ENCODE results near the gene RASD1.

RASD1 gene

GRCh38 chr17:17497065-17497844, 1.1 kb upstream of the RASD1 start:
- Histone ChIP-seq H3K79me2 (ENCODE audit: control insufficient read depth, low read length) (no peaks in the 10 kb centered on the region), H3K36me3 (ENCODE audit: control insufficient read depth, low read length) (peaks cover 4% of the 10 kb centered on the region; the same call in 1 of the 2 replicates), H3K9me3 (ENCODE audit: control insufficient read depth, insufficient read depth, low read length) (no peaks in the 10 kb centered on the region), H3K4me3 (ENCODE audit: low read length) (peak overlapping the region; percentile 73), H3K9me2 (replicated peaks; ENCODE audit: control insufficient read depth, low read length) (no peaks in the 10 kb centered on the region), H4K20me1 (ENCODE audit: control insufficient read depth, insufficient read depth, low read depth, low read length) (0 out of 2 replicates have a peak, but pooled peaks cover 8% of the 10 kb centered on the region), H3F3A (ENCODE audit: control insufficient read depth, insufficient read depth) (no peaks in the 10 kb centered on the region), H3K4me1 (ENCODE audit: control insufficient read depth, low read length) (peaks cover 19% of the 10 kb centered on the region), H3K4me2 (ENCODE audit: low read length) (peak overlapping the region; percentile 97), H3K27ac (ENCODE audit: low read depth, low read length) (no peak overlapping the region), H3K27me3 (ENCODE audit: control insufficient read depth, low read length) (peaks cover 24% of the 10 kb centered on the region)
- no peak for TF ChIP-seq EZH2phosphoT487 (IDR thresholded peaks at IDR 0.05; ENCODE audit: borderline replicate concordance, low read length)
- TF ChIP-seq, protein P1, sequence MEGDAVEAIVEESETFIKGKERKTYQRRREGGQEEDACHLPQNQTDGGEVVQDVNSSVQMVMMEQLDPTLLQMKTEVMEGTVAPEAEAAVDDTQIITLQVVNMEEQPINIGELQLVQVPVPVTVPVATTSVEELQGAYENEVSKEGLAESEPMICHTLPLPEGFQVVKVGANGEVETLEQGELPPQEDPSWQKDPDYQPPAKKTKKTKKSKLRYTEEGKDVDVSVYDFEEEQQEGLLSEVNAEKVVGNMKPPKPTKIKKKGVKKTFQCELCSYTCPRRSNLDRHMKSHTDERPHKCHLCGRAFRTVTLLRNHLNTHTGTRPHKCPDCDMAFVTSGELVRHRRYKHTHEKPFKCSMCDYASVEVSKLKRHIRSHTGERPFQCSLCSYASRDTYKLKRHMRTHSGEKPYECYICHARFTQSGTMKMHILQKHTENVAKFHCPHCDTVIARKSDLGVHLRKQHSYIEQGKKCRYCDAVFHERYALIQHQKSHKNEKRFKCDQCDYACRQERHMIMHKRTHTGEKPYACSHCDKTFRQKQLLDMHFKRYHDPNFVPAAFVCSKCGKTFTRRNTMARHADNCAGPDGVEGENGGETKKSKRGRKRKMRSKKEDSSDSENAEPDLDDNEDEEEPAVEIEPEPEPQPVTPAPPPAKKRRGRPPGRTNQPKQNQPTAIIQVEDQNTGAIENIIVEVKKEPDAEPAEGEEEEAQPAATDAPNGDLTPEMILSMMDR (IDR thresholded peaks at IDR 0.05; ENCODE audit: low read depth, low read length, poor library complexity, severe bottlenecking) = no peak

DNA sequence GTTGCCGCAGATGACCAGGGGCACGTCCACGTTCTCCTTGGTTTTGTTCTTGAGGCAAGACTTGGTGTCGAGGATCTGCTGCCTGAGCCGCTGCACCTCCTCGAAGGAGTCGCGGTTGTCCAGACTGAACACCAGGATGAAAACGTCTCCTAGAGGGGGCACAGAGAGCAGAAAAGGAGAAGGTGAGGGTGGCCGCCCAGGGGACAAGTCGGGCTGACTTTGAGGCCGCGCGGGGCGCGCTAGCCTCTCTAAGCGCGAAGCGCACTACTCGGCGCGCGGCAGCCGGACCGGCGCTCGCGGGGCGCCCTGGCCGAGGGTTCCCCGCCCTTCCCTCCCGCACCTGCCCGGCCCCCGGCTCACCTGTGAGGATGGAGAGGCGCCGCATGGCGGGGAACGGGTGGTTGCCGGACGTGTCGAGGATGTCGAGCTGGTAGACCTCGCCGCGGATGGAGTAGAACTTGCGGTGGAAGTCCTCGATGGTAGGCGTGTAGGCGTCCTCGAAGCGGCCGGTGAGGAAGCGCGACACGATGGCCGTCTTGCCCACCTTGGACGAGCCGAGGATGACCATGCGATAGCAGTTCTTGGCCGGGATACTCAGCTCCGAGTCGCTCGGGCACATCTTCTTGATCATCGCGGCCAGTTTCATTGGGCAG, 533 bp downstream of the RASD1 start:
- Histone ChIP-seq H3K4me3 (ENCODE audit: low read length) (peak overlapping the region; percentile 73), H3K9me2 (replicated peaks; ENCODE audit: control insufficient read depth, low read length) (no peaks in the 10 kb centered on the region), H3K27ac (ENCODE audit: low read depth, low read length) (no peak overlapping the region), H3K36me3 (ENCODE audit: control insufficient read depth, low read length) (peaks cover 13% of the 10 kb centered on the region), H4K20me1 (ENCODE audit: control insufficient read depth, insufficient read depth, low read depth, low read length) (0 out of 2 replicates have a peak, but pooled peaks cover 8% of the 10 kb centered on the region), H3K4me2 (ENCODE audit: low read length) (peak overlapping the region; percentile 97), H3K27me3 (ENCODE audit: control insufficient read depth, low read length) (peaks cover 24% of the 10 kb centered on the region), H3F3A (ENCODE audit: control insufficient read depth, insufficient read depth) (no peaks in the 10 kb centered on the region), H3K4me1 (ENCODE audit: control insufficient read depth, low read length) (peaks cover 19% of the 10 kb centered on the region), H3K9me3 (ENCODE audit: control insufficient read depth, insufficient read depth, low read length) (no peaks in the 10 kb centered on the region), H3K79me2 (ENCODE audit: control insufficient read depth, low read length) (no peaks in the 10 kb centered on the region)
- TF ChIP-seq, protein P1 (IDR thresholded peaks at IDR 0.05; ENCODE audit: low read depth, low read length, poor library complexity, severe bottlenecking) = no peak
- TF ChIP-seq EZH2phosphoT487 (IDR thresholded peaks at IDR 0.05; ENCODE audit: borderline replicate concordance, low read length) = no peak

DNA sequence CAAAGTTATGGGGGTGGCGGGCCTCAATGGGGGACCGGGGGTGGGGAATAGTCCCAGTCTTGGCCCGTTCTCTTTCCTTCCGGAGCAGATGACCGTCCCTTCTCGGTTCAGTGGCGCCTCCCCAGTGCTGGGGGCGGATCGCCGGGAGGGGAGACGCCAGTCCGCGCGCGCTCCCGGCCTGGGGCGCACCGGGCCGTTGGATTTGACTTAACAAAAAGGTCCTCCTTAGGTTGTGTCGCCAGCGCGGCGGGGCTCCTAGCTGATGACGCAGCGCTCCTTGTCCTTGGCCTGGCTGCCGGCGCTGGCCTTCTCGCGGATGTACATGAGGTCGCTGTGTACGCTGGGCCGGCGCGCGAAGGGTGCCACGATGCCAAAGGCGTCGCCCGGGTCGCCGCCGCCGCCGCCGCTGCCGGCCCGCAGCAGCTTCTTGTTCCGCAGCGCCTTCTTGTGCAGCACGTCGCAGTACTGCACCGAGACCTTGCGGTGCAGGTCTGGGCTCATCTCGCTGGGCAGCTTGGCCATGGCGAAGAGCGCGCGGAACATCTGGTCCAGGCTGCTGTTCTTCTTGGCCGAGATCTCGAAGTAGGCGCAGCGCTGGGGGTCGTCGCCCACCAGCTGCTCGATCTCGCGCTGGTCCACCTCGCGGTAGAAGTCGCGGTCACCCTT, 1.2 kb downstream of the RASD1 start:
- no peak overlapping the region for H3K27ac ChIP-seq (ENCODE audit: low read depth, low read length)
- no peak overlapping the region for H3K4me3 ChIP-seq (ENCODE audit: low read length)
- H3K4me1 ChIP-seq (ENCODE audit: control insufficient read depth, low read length) = peaks cover 19% of the 10 kb centered on the region

More for the DNA sequence above, 1.2 kb downstream of the RASD1 start:
- no peaks in the 10 kb centered on the region for H3K9me2 ChIP-seq (replicated peaks; ENCODE audit: control insufficient read depth, low read length)
- H4K20me1 ChIP-seq (ENCODE audit: control insufficient read depth, insufficient read depth, low read depth, low read length) = 0 out of 2 replicates have a peak, but pooled peaks cover 8% of the 10 kb centered on the region
- 0 out of 2 replicates have a peak overlapping the region, but pooled peaks have one; percentile 11 for H3K4me2 ChIP-seq (ENCODE audit: low read length)
- H3F3A ChIP-seq (ENCODE audit: control insufficient read depth, insufficient read depth) = no peaks in the 10 kb centered on the region
- peaks cover 24% of the 10 kb centered on the region for H3K27me3 ChIP-seq (ENCODE audit: control insufficient read depth, low read length)
- H3K36me3 ChIP-seq (ENCODE audit: control insufficient read depth, low read length) = peaks cover 17% of the 10 kb centered on the region
- H3K9me3 ChIP-seq (ENCODE audit: control insufficient read depth, insufficient read depth, low read length) = no peaks in the 10 kb centered on the region
- TF ChIP-seq, protein P1 (IDR thresholded peaks at IDR 0.05; ENCODE audit: low read depth, low read length, poor library complexity, severe bottlenecking) = no peak
- TF ChIP-seq EZH2phosphoT487 (IDR thresholded peaks at IDR 0.05; ENCODE audit: borderline replicate concordance, low read length) = no peak
- H3K79me2 ChIP-seq (ENCODE audit: control insufficient read depth, low read length) = no peaks in the 10 kb centered on the region
